Measurements from ENCODE around the gene DNAJB11. TPM values are rescaled to one million over a fixed set of nuclear protein-coding genes. Genes with fewer than 3 reads are reported as not detected.
A peak's percentile ranks its signal among the peaks of the same experiment; 100 is the strongest.

Gene DNAJB11
- total RNA-seq, 2 experiments from 2014 or later = 36.9 to 39.5 TPM

DNA sequence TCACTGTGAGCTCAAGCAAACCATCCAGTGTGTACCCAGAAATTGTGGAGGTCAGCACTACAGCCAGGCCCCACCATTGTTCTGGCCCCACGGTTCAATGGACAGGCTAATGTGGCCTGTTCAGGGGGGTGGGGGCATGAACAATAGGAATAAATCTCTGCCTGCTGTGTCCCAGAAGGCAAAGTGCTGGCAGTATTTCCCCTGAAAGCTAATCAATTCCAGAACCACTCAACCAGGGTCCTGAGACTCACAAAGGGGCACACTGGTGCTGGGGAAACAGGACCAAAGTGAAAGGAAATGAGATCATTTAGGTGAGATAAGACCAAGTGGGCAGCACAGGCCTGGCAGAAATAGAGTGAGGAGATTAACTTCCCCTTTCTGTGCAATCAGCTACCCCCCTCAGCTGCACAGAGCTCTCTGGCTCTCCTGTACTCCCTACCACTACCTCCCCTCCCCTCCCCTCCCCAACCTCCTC lies 37.9 kb upstream of the DNAJB11 start:
- H3K36me3 Mint-ChIP-seq = peaks cover 7% of the 10 kb centered on the region
- H3K27me3 Mint-ChIP-seq = no peaks in the 10 kb centered on the region
- H3K4me1 Mint-ChIP-seq (ENCODE audit: low read depth) = peaks cover 83% of the 10 kb centered on the region
- peak overlapping the region; percentile 53 for H3K27ac Mint-ChIP-seq
- intact Hi-C loops (cut with micrococcal nuclease) = no loop called here
- DNase-seq = no peak
- no peak overlapping the region for H3K4me3 Mint-ChIP-seq
- no peaks in the 10 kb centered on the region for H3K9me3 Mint-ChIP-seq
- ChIA-PET POLR2A (interaction anchor here (3.2 kb wide), 1 partner anchor 14 kb away, joined by 39 read pairs; no protein-coding TSS in a partner anchor), CTCF (interaction anchor here (0.8 to 4.0 kb wide), 5 partner anchors 13 to 589 kb away, joined by 3 to 31 read pairs (median 4); no protein-coding TSS in a partner anchor)

DNA sequence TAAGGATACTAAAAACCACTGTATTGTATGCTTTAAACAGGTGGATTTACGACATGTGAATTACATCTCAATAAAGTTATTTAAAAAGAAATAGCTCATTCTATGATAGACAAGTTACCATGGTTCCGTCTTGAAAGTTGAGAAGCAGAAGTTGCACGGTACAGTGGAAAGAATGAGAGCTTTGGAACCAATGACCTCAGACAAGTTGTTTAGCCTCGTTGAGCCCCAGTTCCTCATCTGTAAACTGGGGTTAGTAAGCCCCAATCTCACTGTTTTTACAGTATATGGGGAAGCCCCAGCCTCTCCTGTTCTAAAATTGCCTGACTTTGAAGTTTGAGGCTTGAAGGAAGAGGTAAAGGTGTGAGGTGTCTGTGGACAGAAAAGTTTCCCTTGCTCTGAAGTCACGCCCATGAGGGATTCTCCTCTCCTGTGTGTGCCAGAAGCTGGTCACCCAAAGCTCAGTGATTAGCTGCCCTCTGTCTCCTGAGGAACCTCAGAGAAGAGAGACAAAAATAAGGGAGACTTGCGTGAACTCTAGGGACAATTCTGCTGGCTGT lies 36.3 kb upstream of the DNAJB11 start:
- peak; percentile 70 for DNase-seq
- H3K9me3 Mint-ChIP-seq = no peaks in the 10 kb centered on the region
- H3K27me3 Mint-ChIP-seq = no peaks in the 10 kb centered on the region
- H3K36me3 Mint-ChIP-seq = peaks cover 9% of the 10 kb centered on the region
- intact Hi-C loops (cut with micrococcal nuclease) = loop anchor here (1.0 to 2.0 kb wide), 7 partner anchors 15 to 557 kb away; partner anchors contain the start of gene ETV5
- ChIA-PET CTCF (interaction anchor here (0.7 to 4.0 kb wide), 9 partner anchors 15 to 591 kb away, joined by 4 to 49 read pairs (median 13); partner anchors contain the start of gene DNAJB11), POLR2A (interaction anchor here (1.0 to 3.2 kb wide), 15 partner anchors 12 to 597 kb away, joined by 3 to 39 read pairs (median 7); partner anchors contain the start of genes DNAJB11, EIF4A2, TBCCD1 and TRA2B)
- H3K4me3 Mint-ChIP-seq = peak overlapping the region; percentile 46
- H3K27ac Mint-ChIP-seq = peak overlapping the region; percentile 95
- peaks cover 89% of the 10 kb centered on the region for H3K4me1 Mint-ChIP-seq (ENCODE audit: low read depth)

DNA sequence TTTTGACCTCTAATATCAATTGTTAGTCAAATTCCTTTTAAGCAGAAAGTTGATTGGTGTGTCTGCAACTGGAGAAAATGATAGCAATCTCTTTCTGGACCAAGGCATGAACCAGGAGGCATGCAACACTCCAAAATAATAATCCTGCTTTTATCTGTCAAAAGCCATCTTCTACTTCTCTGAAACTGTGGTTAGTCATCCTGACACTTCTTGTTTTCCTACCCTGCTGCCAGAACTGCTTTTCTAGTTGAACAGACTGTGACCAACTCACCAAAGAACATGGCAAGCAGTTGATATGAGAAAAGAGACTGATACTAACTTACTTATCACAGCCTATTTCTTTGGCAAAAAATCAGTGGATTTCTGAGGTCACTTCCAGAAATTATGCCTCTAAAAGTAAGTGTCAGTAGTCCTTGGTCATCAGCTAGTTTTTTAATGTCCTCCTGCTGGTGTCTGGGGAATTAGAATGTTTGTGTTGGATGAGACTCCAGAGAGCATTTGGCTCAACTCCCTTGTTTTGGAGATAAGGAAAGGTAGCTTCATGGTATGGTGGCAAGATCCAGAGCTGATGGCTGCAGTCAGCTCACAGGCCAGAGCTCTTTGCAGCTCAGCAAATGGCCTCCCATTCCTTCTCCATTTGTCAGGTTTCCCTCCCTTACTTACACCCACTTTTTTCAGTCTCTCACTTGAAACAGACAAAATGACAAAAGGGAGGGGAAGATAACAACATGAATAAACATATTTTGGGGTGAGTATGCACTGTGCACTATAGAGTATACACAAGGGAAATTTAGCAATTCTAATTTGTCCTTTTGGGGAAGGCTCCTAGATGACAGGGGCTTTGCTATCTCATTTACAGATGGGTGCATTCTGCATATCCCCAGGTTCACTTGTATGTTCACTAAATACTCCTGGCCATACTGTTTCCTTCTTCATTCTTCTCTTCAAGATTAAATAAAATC lies 33.4 kb upstream of the DNAJB11 start:
- CTCF ChIA-PET = interaction anchor here (1.1 to 7.8 kb wide), 10 partner anchors 18 to 594 kb away, joined by 3 to 170 read pairs (median 14); no protein-coding TSS in a partner anchor
- H3K9me3 Mint-ChIP-seq = no peaks in the 10 kb centered on the region
- H3K4me3 Mint-ChIP-seq = no peak overlapping the region
- H3K27ac Mint-ChIP-seq = peak overlapping the region; percentile 82
- intact Hi-C loops (cut with micrococcal nuclease) = no loop called here
- no peaks in the 10 kb centered on the region for H3K27me3 Mint-ChIP-seq
- H3K4me1 Mint-ChIP-seq (ENCODE audit: low read depth) = peaks cover 89% of the 10 kb centered on the region
- POLR2A ChIA-PET = interaction anchor here (0.8 to 1.4 kb wide), 3 partner anchors 20 to 599 kb away, joined by 3 to 6 read pairs (median 5); partner anchors contain the start of genes TBCCD1 and TRA2B
- no peak for DNase-seq
- peaks cover 5% of the 10 kb centered on the region for H3K36me3 Mint-ChIP-seq

DNA sequence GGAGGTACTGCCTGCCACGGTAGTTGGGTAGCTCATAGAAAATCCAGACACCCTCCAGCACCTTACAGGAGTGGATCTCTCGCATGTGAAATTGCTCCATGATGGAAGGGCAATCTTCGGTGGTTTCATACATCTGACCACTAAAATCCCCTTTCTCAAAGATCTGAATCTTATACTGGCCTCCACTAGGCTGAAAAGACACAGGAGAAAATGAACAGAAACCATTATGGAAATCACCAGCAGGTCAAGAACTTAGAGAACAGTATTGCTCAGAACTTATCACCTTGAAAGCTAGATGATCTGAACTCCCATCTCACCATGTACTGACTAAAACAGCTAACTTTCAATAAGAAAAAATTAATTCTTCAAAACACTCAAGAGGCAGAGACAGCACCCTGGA lies 31.7 kb upstream of the DNAJB11 start:
- POLR2A ChIA-PET = interaction anchor here (0.9 to 2.0 kb wide), 6 partner anchors 19 to 284 kb away, joined by 3 to 9 read pairs (median 4); partner anchors contain the start of gene DNAJB11
- Mint-ChIP-seq H3K36me3 (peaks cover 5% of the 10 kb centered on the region), H3K27ac (peak overlapping the region; percentile 60), H3K9me3 (no peaks in the 10 kb centered on the region), H3K4me3 (no peak overlapping the region), H3K27me3 (no peaks in the 10 kb centered on the region), H3K4me1 (ENCODE audit: low read depth) (peaks cover 73% of the 10 kb centered on the region)
- intact Hi-C loops (cut with micrococcal nuclease) = no loop called here
- CTCF ChIA-PET = interaction anchor here (0.6 to 7.8 kb wide), 16 partner anchors 10 to 923 kb away, joined by 3 to 170 read pairs (median 17); no protein-coding TSS in a partner anchor
- DNase-seq = no peak

DNA sequence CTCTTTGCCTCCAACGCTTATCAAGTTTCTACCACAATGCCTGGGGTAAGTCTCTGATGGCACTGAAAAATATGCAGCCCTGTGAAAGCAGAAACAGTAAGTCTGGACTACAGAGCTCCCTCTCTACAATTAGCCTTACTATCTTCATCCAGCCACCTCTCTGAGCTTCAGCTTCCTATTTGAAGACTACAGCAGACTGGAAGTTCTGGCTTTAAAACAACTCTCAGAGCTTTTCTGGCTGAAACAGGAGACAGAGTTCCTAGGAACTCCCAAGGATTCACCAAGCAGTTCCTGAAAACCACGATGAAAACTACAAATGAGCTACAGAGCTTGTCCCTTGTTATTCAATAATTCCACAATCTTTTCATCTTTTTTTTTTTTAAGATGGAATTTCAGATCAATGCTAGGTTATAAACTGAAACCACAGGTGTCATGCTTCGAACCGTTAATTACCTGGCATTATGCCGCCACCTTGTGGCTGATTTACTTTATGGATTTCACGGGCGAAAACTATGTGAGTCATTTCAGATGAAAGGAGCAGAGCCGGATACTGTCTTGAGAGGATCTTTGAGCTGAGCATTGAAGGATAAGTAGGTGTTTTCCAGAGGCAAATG lies 30.2 kb upstream of the DNAJB11 start:
- Mint-ChIP-seq H3K27ac (peak overlapping the region; percentile 25), H3K9me3 (no peaks in the 10 kb centered on the region), H3K36me3 (peaks cover 6% of the 10 kb centered on the region), H3K27me3 (no peaks in the 10 kb centered on the region), H3K4me3 (no peak overlapping the region), H3K4me1 (ENCODE audit: low read depth) (peaks cover 57% of the 10 kb centered on the region)
- CTCF ChIA-PET = interaction anchor here (0.5 to 7.8 kb wide), 84 partner anchors 8 to 983 kb away, joined by 3 to 170 read pairs (median 4); partner anchors contain the start of genes AHSG, DGKG and DNAJB11
- intact Hi-C loops (cut with micrococcal nuclease) = loop anchor here (1.0 to 5.0 kb wide), 8 partner anchors 26 to 597 kb away; partner anchors contain the start of gene DGKG
- POLR2A ChIA-PET = interaction anchor here (0.6 to 2.0 kb wide), 7 partner anchors 28 to 603 kb away, joined by 3 to 9 read pairs (median 4); partner anchors contain the start of genes DNAJB11 and TRA2B
- peak; percentile 90 for DNase-seq

DNA sequence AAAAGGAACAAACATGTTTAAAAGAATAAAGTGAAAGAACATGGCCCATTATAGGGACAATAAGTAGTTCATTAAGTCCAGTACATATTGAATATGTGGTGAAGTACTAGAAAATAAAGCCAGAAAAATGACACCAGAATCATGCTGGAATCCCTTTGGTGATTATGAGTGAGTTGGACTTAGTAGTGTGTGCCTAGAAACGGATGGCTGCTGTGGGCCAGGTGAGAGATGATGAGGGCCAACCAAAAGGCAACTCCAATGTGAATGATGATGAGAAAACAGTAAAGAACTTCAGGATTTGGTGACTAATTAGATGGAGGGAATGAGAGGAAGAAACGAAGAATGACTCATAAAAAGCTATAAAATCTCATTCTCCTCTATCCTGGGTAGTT lies 29.7 kb upstream of the DNAJB11 start:
- DNase-seq = no peak
- H3K27ac Mint-ChIP-seq = peak overlapping the region; percentile 25
- no peaks in the 10 kb centered on the region for H3K27me3 Mint-ChIP-seq
- no peak overlapping the region for H3K4me3 Mint-ChIP-seq
- H3K36me3 Mint-ChIP-seq = peaks cover 6% of the 10 kb centered on the region
- CTCF ChIA-PET = interaction anchor here (0.5 to 7.8 kb wide), 67 partner anchors 8 to 881 kb away, joined by 3 to 170 read pairs (median 4); partner anchors contain the start of genes AHSG, DGKG and DNAJB11
- POLR2A ChIA-PET = interaction anchor here (0.8 to 1.9 kb wide), 3 partner anchors 27 to 603 kb away, joined by 3 to 5 read pairs (median 3); partner anchors contain the start of gene TRA2B
- no peaks in the 10 kb centered on the region for H3K9me3 Mint-ChIP-seq
- peaks cover 52% of the 10 kb centered on the region for H3K4me1 Mint-ChIP-seq (ENCODE audit: low read depth)
- intact Hi-C loops (cut with micrococcal nuclease) = loop anchor here (1.0 to 5.0 kb wide), 8 partner anchors 27 to 598 kb away; partner anchors contain the start of gene DGKG

DNA sequence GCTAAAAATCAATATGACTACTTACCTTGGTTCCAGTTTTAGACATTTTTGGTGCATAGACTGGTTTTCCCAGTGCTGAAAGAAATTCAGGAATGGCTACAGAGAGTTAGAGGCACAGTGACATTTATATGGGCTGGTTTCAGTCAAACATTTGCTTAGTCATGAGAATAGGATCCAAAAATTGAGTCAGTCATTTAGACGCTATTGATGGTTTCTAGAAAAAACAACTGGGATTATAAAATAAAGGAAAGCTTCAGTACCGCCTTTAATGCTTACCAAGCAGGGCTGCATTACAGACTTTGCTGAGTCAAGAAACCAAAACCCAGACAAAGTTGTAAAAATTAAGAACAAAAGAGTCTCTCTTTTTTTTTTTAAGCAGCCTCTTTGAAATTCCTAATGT lies 26.2 kb upstream of the DNAJB11 start, which contains the start of gene CRYGS:
CRYGS (minus strand) TSS at position 100 of the 400 bp plus-strand sequence; CDS start at position 46, 54 bp downstream.
- H3K27ac Mint-ChIP-seq = no peak within 1 kb of the TSS
- peaks cover 6% of the 10 kb centered on the region for H3K36me3 Mint-ChIP-seq
- CTCF ChIA-PET = interaction anchor here (0.7 to 1.4 kb wide), 2 partner anchors 72 to 285 kb away, joined by 3 read pairs; no protein-coding TSS in a partner anchor
- H3K4me3 Mint-ChIP-seq = no peak within 1 kb of the TSS
- H3K4me1 Mint-ChIP-seq (ENCODE audit: low read depth) = peaks cover 19% of the 10 kb centered on the region
- no peaks in the 10 kb centered on the region for H3K9me3 Mint-ChIP-seq
- H3K27me3 Mint-ChIP-seq = no peaks in the 10 kb centered on the region
- POLR2A ChIA-PET = no interaction called here
- DNase-seq = no peak
- intact Hi-C loops (cut with micrococcal nuclease) = loop anchor here (5.0 kb wide), 1 partner anchor 182 kb away; the partner anchor contains the start of gene DGKG

DNA sequence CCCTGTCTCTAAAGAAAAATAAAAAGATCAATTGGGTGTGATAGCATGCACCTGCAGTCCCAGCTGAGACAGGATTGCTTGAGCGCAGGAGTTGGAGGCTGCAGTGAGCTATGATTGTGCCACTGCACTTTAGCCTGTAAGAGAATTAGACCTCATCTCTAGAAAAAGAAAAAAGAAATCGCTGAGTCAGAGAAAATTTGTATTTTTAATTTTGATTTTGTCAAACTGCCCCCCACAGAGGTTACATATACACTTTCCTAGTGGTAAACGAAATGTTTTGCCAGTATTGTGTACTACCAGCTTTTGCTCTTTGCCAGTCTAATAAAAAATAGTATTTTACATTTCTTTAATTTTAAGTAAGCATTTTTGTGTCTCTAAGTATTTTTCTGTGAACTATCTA lies 21.0 kb upstream of the DNAJB11 start:
- intact Hi-C loops (cut with micrococcal nuclease) = no loop called here
- H3K4me1 Mint-ChIP-seq (ENCODE audit: low read depth) = no peaks in the 10 kb centered on the region
- CTCF ChIA-PET = interaction anchor here (1.8 kb wide), 1 partner anchor 606 kb away, joined by 5 read pairs; no protein-coding TSS in a partner anchor

DNA sequence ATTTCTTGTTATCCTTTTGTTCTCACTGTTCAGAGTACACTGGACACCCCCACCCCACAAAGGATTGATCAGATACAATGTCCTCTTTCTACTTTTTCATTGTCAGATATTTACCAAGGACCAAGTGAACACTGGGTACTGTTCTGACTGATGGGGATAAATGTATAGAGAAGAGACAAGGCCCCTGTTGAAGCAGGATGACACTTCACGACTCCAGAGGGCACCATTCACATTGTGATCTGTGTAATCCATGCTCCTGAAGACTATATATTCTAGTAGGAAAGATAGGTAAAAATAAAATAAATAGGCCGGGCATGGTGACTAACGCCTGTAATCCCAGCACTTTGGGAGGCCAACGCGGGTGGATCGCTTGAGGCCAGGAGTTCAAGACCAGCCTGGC lies 19.1 kb upstream of the DNAJB11 start:
- Mint-ChIP-seq H3K36me3 (peaks cover 28% of the 10 kb centered on the region), H3K4me1 (ENCODE audit: low read depth) (no peaks in the 10 kb centered on the region), H3K9me3 (no peaks in the 10 kb centered on the region), H3K27me3 (no peaks in the 10 kb centered on the region), H3K27ac (no peak overlapping the region), H3K4me3 (no peak overlapping the region)
- CTCF ChIA-PET = interaction anchor here (1.4 to 1.5 kb wide), 2 partner anchors 11 to 270 kb away, joined by 3 to 7 read pairs; no protein-coding TSS in a partner anchor
- DNase-seq = no peak
- intact Hi-C loops (cut with micrococcal nuclease) = no loop called here
- POLR2A ChIA-PET = no interaction called here

More for the DNA sequence above, 21.0 kb upstream of the DNAJB11 start:
- Mint-ChIP-seq H3K9me3 (no peaks in the 10 kb centered on the region), H3K4me3 (no peak overlapping the region), H3K27me3 (no peaks in the 10 kb centered on the region), H3K27ac (no peak overlapping the region), H3K36me3 (peaks cover 21% of the 10 kb centered on the region)
- DNase-seq = no peak
- POLR2A ChIA-PET = interaction anchor here (0.6 kb wide), 1 partner anchor 37 kb away, joined by 3 read pairs; no protein-coding TSS in a partner anchor

DNA sequence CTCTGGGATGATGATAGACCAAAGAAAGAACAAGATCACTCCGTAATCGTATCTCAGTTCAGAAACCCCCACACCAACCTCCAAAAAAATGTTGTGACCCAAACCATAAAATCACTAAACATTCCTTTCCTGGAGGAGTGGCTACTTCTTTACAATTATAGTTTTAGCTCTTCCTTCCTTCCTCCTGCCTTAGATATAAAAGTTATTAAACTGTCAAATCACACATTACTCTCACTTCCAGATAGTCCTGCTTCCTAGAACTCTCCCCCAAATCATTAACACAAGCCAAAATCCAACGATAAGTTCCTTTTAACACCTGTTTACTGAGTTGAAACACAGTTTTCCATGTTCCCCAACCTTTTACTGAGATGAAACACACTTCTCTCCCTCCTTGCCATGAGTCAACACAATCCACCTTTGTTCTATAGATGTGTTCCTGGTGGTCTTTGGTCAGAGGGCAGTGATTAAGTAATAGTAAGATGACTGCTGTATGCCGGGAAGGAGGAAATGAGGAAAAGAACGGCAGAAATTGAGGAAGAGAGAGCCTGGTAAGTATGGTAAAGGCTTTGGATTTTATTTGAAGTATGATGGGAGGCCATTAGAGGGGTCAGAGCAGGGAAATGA lies 18.0 kb upstream of the DNAJB11 start:
- DNase-seq = no peak
- H3K4me3 Mint-ChIP-seq = no peak overlapping the region
- ChIA-PET CTCF (interaction anchor here (1.4 to 1.5 kb wide), 2 partner anchors 12 to 269 kb away, joined by 3 to 7 read pairs; no protein-coding TSS in a partner anchor), POLR2A (no interaction called here)
- peaks cover 32% of the 10 kb centered on the region for H3K36me3 Mint-ChIP-seq
- no peak overlapping the region for H3K27ac Mint-ChIP-seq
- intact Hi-C loops (cut with micrococcal nuclease) = no loop called here
- H3K27me3 Mint-ChIP-seq = no peaks in the 10 kb centered on the region
- no peaks in the 10 kb centered on the region for H3K9me3 Mint-ChIP-seq
- peaks cover 3% of the 10 kb centered on the region for H3K4me1 Mint-ChIP-seq (ENCODE audit: low read depth)
